HG03103 (cell line): ENCODE data around the gene GDAP2.
A peak's percentile ranks its signal among the peaks of the same experiment; 100 is the strongest.
"Not testable (repeated sequence)": the region's sequence is repeated elsewhere in the genome, so short reads cannot be mapped to it uniquely, and the experiment has no call there.

Source experiments
- ATAC-seq: cut with Tn5 transposase; IDR thresholded peaks from one replicate; pipeline ENCODE4 v1.9.1; 2021; ENCODE audit warnings: low read depth; ENCODE audit not compliant: unreplicated experiment

The GDAP2 gene

GRCh38 chr1:117929343-117930172, at the start of gene GDAP2, which contains the start of gene WDR3:
TSS of gene GDAP2 (minus strand) at chr1:117929621. CDS start at chr1:117920357, 9,264 bp downstream.
TSS of gene WDR3 (plus strand) at chr1:117929739. CDS start at chr1:117933320, 3,581 bp downstream.
- peak; percentile 92 for ATAC-seq

GRCh38 chr1:117976381-117976780, 47.0 kb upstream of the GDAP2 start:
- ATAC-seq = no peak

GRCh38 chr1:117971777-117972176, 42.4 kb upstream of the GDAP2 start:
- no peak for ATAC-seq

GRCh38 chr1:117970252-117970651, 40.8 kb upstream of the GDAP2 start:
- no peak for ATAC-seq

- ATAC-seq = no peak
Measured at GRCh38 chr1:117967881-117968280, 38.5 kb upstream of the GDAP2 start.

GRCh38 chr1:117967477-117967876, 38.1 kb upstream of the GDAP2 start:
- ATAC-seq = no peak

GRCh38 chr1:117964290-117965038, 35.0 kb upstream of the GDAP2 start:
- no peak for ATAC-seq

GRCh38 chr1:117959364-117959763, 29.9 kb upstream of the GDAP2 start:
- ATAC-seq = no peak

GRCh38 chr1:117952386-117952785, 23.0 kb upstream of the GDAP2 start:
- ATAC-seq = no peak

GRCh38 chr1:117942293-117942692, 12.9 kb upstream of the GDAP2 start:
- ATAC-seq = no peak

GRCh38 chr1:117933769-117934168, 4.3 kb upstream of the GDAP2 start:
- no peak for ATAC-seq

GRCh38 chr1:117932576-117932975, 3.2 kb upstream of the GDAP2 start:
- ATAC-seq = no peak

- ATAC-seq = no peak
Measured at GRCh38 chr1:117930484-117930883, 1.1 kb upstream of the GDAP2 start.

- no peak for ATAC-seq
Measured at GRCh38 chr1:117930173-117930447, 689 bp upstream of the GDAP2 start.

- ATAC-seq = peak; percentile 30
Measured at GRCh38 chr1:117928881-117929342, 509 bp downstream of the GDAP2 start.

- ATAC-seq = no peak
Measured at GRCh38 chr1:117925981-117926380, 3.4 kb downstream of the GDAP2 start.

GRCh38 chr1:117922717-117923116, 6.7 kb downstream of the GDAP2 start:
- not testable (repeated sequence) for ATAC-seq

- no peak for ATAC-seq
Measured at GRCh38 chr1:117921991-117922390, 7.4 kb downstream of the GDAP2 start.

- ATAC-seq = no peak
Measured at GRCh38 chr1:117919376-117919775, 10.0 kb downstream of the GDAP2 start.

- no peak for ATAC-seq
Measured at GRCh38 chr1:117911051-117911450, 18.4 kb downstream of the GDAP2 start.

GRCh38 chr1:117905019-117905418, 24.4 kb downstream of the GDAP2 start:
- ATAC-seq = no peak

- ATAC-seq = no peak
Measured at GRCh38 chr1:117904485-117904884, 24.9 kb downstream of the GDAP2 start.
